Measurements from ENCODE around the gene BLVRA.

- TF ChIP-seq POLR2A (IDR thresholded peaks at IDR 0.05; ENCODE audit: low read length) (no peak), GATA1 (IDR thresholded peaks at IDR 0.05; ENCODE audit: low read depth, low read length) (no peak)
Observed at GRCh38 chr7:43771128-43771527, 12.6 kb downstream of the BLVRA start.

Data from erythroblast (primary cell).